ENCODE data around the gene TBX2.
A peak's percentile ranks its signal among the peaks of the same experiment; 100 is the strongest.

TBX2 gene

GRCh38 chr17:61387011-61387410 is 12.6 kb upstream of the TBX2 start:
- Mint-ChIP-seq H3K4me1 (ENCODE audit: low read depth in 2 of 2) (peaks cover 6 to 7% of the 10 kb centered on the region in 2 donors), H3K4me3 (no peak overlapping the region), H3K36me3 (ENCODE audit: insufficient read depth) (peaks cover 10% of the 10 kb centered on the region), H3K27me3 (no peaks in the 10 kb centered on the region), H3K27ac (no peak overlapping the region), H3K9me3 (no peaks in the 10 kb centered on the region)
- DNase-seq (no peak), ATAC-seq (replicated peaks) (no peak)

GRCh38 chr17:61387511-61388305 is 11.9 kb upstream of the TBX2 start:
- H3K27me3 Mint-ChIP-seq, result no peaks in the 10 kb centered on the region
- peaks cover 6 to 7% of the 10 kb centered on the region in 2 donors for H3K4me1 Mint-ChIP-seq (ENCODE audit: low read depth in 2 of 2)
- DNase-seq (no peak), ATAC-seq (replicated peaks) (no peak)
- H3K27ac Mint-ChIP-seq, result no peak overlapping the region
- no peaks in the 10 kb centered on the region for H3K9me3 Mint-ChIP-seq
- no peak overlapping the region for H3K4me3 Mint-ChIP-seq
- peaks cover 10% of the 10 kb centered on the region for H3K36me3 Mint-ChIP-seq (ENCODE audit: insufficient read depth)

- Mint-ChIP-seq H3K9me3 (no peaks in the 10 kb centered on the region), H3K4me3 (no peak overlapping the region), H3K4me1 (ENCODE audit: low read depth in 2 of 2) (peaks cover 6 to 7% of the 10 kb centered on the region in 2 donors), H3K27ac (no peak overlapping the region), H3K27me3 (no peaks in the 10 kb centered on the region), H3K36me3 (ENCODE audit: insufficient read depth) (peaks cover 12% of the 10 kb centered on the region)
- no peak for DNase-seq
- ATAC-seq (replicated peaks), result no peak
Observed at GRCh38 chr17:61388561-61389356, 10.9 kb upstream of the TBX2 start.

GRCh38 chr17:61389670-61390478 is 9.8 kb upstream of the TBX2 start:
- DNase-seq (peak in 1 of 3 experiments; percentile 39), ATAC-seq (replicated peaks) (peak; percentile 58)
- Mint-ChIP-seq H3K9me3 (no peaks in the 10 kb centered on the region), H3K36me3 (ENCODE audit: insufficient read depth) (peaks cover 13% of the 10 kb centered on the region), H3K27ac (no peak overlapping the region), H3K4me1 (ENCODE audit: low read depth in 2 of 2) (peaks cover 7 to 8% of the 10 kb centered on the region in 2 donors), H3K4me3 (no peak overlapping the region), H3K27me3 (peaks cover 0 to 3% of the 10 kb centered on the region in 2 donors)

- no peak for ATAC-seq (replicated peaks)
- Mint-ChIP-seq H3K4me3 (no peak overlapping the region), H3K27ac (no peak overlapping the region), H3K36me3 (ENCODE audit: insufficient read depth) (peaks cover 16% of the 10 kb centered on the region), H3K4me1 (ENCODE audit: low read depth in 2 of 2) (peaks cover 7 to 9% of the 10 kb centered on the region in 2 donors), H3K27me3 (peaks cover 4 to 9% of the 10 kb centered on the region in 2 donors), H3K9me3 (no peaks in the 10 kb centered on the region)
- DNase-seq, result no peak
Observed at GRCh38 chr17:61390479-61390791, 9.2 kb upstream of the TBX2 start.

- Mint-ChIP-seq H3K27ac (no peak overlapping the region), H3K4me3 (no peak overlapping the region), H3K36me3 (ENCODE audit: insufficient read depth) (peaks cover 14% of the 10 kb centered on the region), H3K4me1 (ENCODE audit: low read depth in 2 of 2) (peaks cover 7 to 9% of the 10 kb centered on the region in 2 donors), H3K27me3 (peaks cover 11 to 17% of the 10 kb centered on the region in 2 donors), H3K9me3 (no peaks in the 10 kb centered on the region)
- ATAC-seq (replicated peaks) (no peak), DNase-seq (no peak)
Observed at GRCh38 chr17:61391595-61392291, 7.9 kb upstream of the TBX2 start.

GRCh38 chr17:61392679-61393078 is 7.0 kb upstream of the TBX2 start:
- H3K27me3 Mint-ChIP-seq, result peaks cover 11 to 19% of the 10 kb centered on the region in 2 donors
- no peak overlapping the region for H3K4me3 Mint-ChIP-seq

GRCh38 chr17:61393550-61393903 is 6.1 kb upstream of the TBX2 start:
- Mint-ChIP-seq H3K36me3 (ENCODE audit: insufficient read depth) (peaks cover 18% of the 10 kb centered on the region), H3K27ac (no peak overlapping the region), H3K27me3 (peaks cover 19 to 28% of the 10 kb centered on the region in 2 donors), H3K4me1 (ENCODE audit: low read depth in 2 of 2) (peaks cover 16 to 17% of the 10 kb centered on the region in 2 donors), H3K4me3 (no peak overlapping the region), H3K9me3 (no peaks in the 10 kb centered on the region)
- no peak for ATAC-seq (replicated peaks)
- DNase-seq, result no peak

More at GRCh38 chr17:61392679-61393078, 7.0 kb upstream of the TBX2 start:
- Mint-ChIP-seq H3K36me3 (ENCODE audit: insufficient read depth) (peaks cover 15% of the 10 kb centered on the region), H3K9me3 (no peaks in the 10 kb centered on the region), H3K27ac (no peak overlapping the region), H3K4me1 (ENCODE audit: low read depth in 2 of 2) (peaks cover 7 to 9% of the 10 kb centered on the region in 2 donors)
- DNase-seq, result no peak
- ATAC-seq (replicated peaks), result no peak

- H3K4me1 Mint-ChIP-seq (ENCODE audit: low read depth in 2 of 2), result peaks cover 17 to 18% of the 10 kb centered on the region in 2 donors
- no peaks in the 10 kb centered on the region for H3K9me3 Mint-ChIP-seq
- no peak overlapping the region for H3K4me3 Mint-ChIP-seq
- peaks cover 23 to 33% of the 10 kb centered on the region in 2 donors for H3K27me3 Mint-ChIP-seq
- ATAC-seq (replicated peaks), result no peak
- no peak overlapping the region for H3K27ac Mint-ChIP-seq
- DNase-seq, result no peak
- peaks cover 18% of the 10 kb centered on the region for H3K36me3 Mint-ChIP-seq (ENCODE audit: insufficient read depth)
Observed at GRCh38 chr17:61393904-61394629, 5.6 kb upstream of the TBX2 start.

- peaks cover 18% of the 10 kb centered on the region for H3K36me3 Mint-ChIP-seq (ENCODE audit: insufficient read depth)
- peaks cover 14 to 15% of the 10 kb centered on the region in 2 donors for H3K4me1 Mint-ChIP-seq (ENCODE audit: low read depth in 2 of 2)
- H3K4me3 Mint-ChIP-seq, result peak overlapping the region in 1 of 2 donors; percentile 40
- DNase-seq (no peak), ATAC-seq (replicated peaks) (no peak)
- H3K27ac Mint-ChIP-seq, result no peak overlapping the region
- H3K27me3 Mint-ChIP-seq, result peaks cover 23 to 33% of the 10 kb centered on the region in 2 donors
- H3K9me3 Mint-ChIP-seq, result no peaks in the 10 kb centered on the region
Observed at GRCh38 chr17:61394630-61395408, 4.8 kb upstream of the TBX2 start.

- peaks cover 19% of the 10 kb centered on the region for H3K36me3 Mint-ChIP-seq (ENCODE audit: insufficient read depth)
- H3K4me3 Mint-ChIP-seq, result peak overlapping the region in 1 of 2 donors; percentile 40
Observed at GRCh38 chr17:61395409-61395982, 4.1 kb upstream of the TBX2 start.

More at GRCh38 chr17:61395409-61395982, 4.1 kb upstream of the TBX2 start:
- Mint-ChIP-seq H3K27ac (no peak overlapping the region), H3K27me3 (peaks cover 23 to 33% of the 10 kb centered on the region in 2 donors), H3K4me1 (ENCODE audit: low read depth in 2 of 2) (peaks cover 11 to 14% of the 10 kb centered on the region in 2 donors), H3K9me3 (no peaks in the 10 kb centered on the region)
- DNase-seq (no peak), ATAC-seq (replicated peaks) (no peak)
